Urinary bladder (tissue), 4 donors: ENCODE measurements around the gene ANKRD33. TPM values are rescaled to one million over a fixed set of nuclear protein-coding genes. Genes with fewer than 3 reads are reported as not detected.
A peak's percentile ranks its signal among the peaks of the same experiment; 100 is the strongest.

Experiments used
- DNase-seq: peaks from one replicate; pipeline ENCODE4 v3.0.0-alpha.2; 2015; ENCODE audit errors: extremely low spot score
- H3K27ac ChIP-seq: one replicate; pipeline ENCODE4 v1.5.1; 2013; ENCODE audit warnings: low read depth, mild to moderate bottlenecking, moderate library complexity
- H3K36me3 ChIP-seq: one replicate; pipeline ENCODE4 v1.6.1; 2013; ENCODE audit warnings: mild to moderate bottlenecking, moderate library complexity; ENCODE audit not compliant: insufficient read depth
- H3K4me1 ChIP-seq: one replicate; pipeline ENCODE4 v1.6.1; 2013; ENCODE audit warnings: mild to moderate bottlenecking, moderate library complexity; ENCODE audit not compliant: insufficient read depth
- H3K4me3 ChIP-seq: one replicate; pipeline ENCODE4 v1.5.1; 2013; ENCODE audit warnings: low read depth, low read length
- whole genome bisulfite sequencing: extraction: QIAGEN DNeasy Blood & Tissue Kit; methylation state at CpG from one replicate; pipeline ENCODE4 v1.1.7; 2013; 5-methylcytosine and 5-hydroxymethylcytosine counted together
- polyA plus RNA-seq: library from polyadenylated mRNA; stranded (reverse); fragments of 200-250 nt; gene quantifications from one replicate; pipeline ENCODE4 v1.2.3, GENCODE V29; 2013
- total RNA-seq: library from RNA; depleted of rRNA; stranded (reverse); fragments of >200 nt; gene quantifications from one replicate; pipeline ENCODE4 v1.2.3, GENCODE V29; 2014
- donor health status: healthy with polysubstance abuse.
- donor health status: healthy.

Gene ANKRD33
- total and polyA plus RNA-seq, 2 donors, result not detected

DNA sequence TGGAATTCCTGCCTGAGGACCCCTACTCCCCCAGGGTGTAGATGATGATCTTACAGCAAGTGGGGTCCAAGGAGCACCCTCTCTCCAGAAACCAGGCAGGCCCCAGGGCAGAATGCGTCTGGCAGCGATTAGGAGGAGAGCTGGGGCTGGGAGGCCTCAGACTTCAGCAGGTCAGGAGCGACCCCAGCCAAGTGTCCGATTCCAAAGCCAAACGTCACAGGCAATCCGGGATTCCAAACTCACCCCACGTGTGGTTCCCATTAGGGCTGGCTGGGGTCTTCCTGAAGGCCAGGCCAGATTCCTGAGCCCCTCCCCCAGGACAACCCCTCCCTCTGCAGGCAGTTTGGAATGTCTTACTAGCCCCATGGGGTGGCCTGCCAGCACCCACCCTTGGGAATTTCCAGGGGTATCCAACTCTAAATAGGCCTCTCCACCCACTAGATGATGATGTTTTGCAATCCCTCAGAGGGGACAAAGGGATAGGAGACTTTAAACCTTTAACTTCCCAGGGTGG, 22.1 kb upstream of the ANKRD33 start:
- Histone ChIP-seq H3K4me3 (no peak overlapping the region), H3K36me3 (no peaks in the 10 kb centered on the region), H3K27ac (no peak overlapping the region), H3K4me1 (no peaks in the 10 kb centered on the region)
- WGBS, result 86% methylated on average over 7 of the region's 7 CpGs
- no peak for DNase-seq

DNA sequence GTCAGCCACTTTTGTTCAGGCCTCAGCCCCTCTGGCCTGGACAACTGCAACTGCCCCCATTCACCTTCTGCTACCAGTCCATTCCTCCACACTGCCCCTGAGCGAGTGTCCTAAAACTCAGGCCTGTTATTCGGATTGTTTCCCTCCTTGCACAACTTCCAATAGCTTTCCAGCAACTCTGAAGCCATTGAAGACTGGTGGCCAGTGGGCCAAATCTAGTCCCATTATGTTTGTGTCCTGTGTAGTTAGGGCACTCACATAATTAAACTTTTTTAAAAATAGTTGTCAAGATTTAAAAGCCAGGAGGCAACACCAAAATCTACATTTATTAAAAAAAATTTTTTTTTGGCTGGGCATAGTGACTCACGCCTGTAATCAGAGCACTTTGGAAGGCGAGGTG, 21.6 kb upstream of the ANKRD33 start:
- DNase-seq, result no peak
- no peaks in the 10 kb centered on the region for H3K36me3 ChIP-seq
- no peak overlapping the region for H3K27ac ChIP-seq
- H3K4me3 ChIP-seq, result no peak overlapping the region
- WGBS, result 95% methylated on average over 4 of the region's 4 CpGs
- H3K4me1 ChIP-seq, result no peaks in the 10 kb centered on the region

DNA sequence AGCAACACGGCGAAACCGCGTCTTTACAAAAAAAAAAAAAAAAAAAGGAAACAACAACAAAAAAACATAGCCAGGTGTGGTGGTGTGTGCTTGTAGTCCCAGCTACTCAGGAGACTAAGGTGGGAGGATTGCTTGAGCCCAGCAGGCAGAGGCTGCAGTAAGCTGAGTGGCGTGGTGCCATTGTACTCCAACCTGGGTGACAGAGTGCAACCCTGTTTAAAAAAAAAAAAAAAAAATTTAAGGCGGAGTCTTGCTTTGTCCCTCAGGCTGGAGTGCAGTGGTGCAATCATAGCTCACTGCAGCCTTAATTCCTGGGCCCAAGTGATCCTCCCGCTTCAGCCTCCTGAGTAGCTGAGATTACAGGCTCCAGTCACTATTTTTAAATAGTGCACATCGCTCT, 21.1 kb upstream of the ANKRD33 start:
- Histone ChIP-seq H3K36me3 (no peaks in the 10 kb centered on the region), H3K27ac (no peak overlapping the region), H3K4me3 (no peak overlapping the region), H3K4me1 (no peaks in the 10 kb centered on the region)
- no peak for DNase-seq
- WGBS, result 96% methylated on average over 8 of the region's 8 CpGs

DNA sequence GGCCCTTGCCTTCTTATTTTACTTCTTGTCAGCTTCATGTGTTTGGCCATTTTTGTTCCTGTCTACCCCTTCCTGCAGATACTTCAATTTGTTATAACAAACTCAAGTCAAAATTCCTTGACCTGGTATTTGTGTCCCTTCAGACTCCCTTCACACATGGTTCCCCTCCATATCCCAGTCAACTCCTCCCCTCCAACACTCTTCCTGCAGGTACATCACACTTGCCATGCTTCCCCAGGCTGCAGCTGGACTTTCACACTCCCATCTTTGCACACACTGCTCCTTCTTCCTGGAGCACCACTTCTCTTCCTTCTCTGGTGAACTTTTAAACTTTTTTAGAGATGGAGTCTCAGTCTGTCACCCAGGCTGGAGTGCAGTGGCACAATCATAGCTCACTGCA, 20.5 kb upstream of the ANKRD33 start:
- no peaks in the 10 kb centered on the region for H3K4me1 ChIP-seq
- no peak for DNase-seq
- H3K36me3 ChIP-seq, result no peaks in the 10 kb centered on the region
- H3K27ac ChIP-seq, result no peak overlapping the region
- no peak overlapping the region for H3K4me3 ChIP-seq

DNA sequence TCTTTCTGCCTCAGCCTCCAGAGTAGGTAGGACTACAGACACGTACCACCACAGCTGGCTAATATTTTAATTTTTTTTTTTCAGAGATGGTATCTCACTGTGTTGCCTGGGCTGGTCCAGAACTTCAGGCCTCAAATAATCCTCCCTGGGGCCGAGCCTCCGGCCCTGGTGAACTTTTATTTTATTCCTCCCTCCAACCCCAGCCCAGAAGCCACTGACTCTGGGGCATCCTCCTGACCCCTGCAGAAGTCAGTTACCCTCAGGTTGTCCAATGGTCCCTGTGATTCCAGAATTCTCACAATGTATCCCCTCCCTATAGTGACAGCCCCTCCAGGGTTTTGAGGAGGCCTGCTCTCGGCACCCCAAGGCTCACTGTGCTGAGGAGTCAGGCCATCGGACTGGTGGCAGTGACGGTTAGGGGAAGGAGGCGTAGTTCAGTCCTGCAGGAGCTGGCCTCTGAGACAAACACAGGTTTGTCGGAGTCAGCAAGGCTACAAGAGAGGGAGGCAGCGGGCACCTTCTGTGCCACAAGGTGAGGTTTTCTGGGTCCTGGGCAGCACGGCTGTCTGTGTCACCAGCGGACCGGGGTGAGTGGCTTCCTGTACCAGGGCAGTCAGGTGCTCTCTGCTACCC, 20.0 kb upstream of the ANKRD33 start:
- WGBS, result 94% methylated on average over 12 of the region's 12 CpGs

DNA sequence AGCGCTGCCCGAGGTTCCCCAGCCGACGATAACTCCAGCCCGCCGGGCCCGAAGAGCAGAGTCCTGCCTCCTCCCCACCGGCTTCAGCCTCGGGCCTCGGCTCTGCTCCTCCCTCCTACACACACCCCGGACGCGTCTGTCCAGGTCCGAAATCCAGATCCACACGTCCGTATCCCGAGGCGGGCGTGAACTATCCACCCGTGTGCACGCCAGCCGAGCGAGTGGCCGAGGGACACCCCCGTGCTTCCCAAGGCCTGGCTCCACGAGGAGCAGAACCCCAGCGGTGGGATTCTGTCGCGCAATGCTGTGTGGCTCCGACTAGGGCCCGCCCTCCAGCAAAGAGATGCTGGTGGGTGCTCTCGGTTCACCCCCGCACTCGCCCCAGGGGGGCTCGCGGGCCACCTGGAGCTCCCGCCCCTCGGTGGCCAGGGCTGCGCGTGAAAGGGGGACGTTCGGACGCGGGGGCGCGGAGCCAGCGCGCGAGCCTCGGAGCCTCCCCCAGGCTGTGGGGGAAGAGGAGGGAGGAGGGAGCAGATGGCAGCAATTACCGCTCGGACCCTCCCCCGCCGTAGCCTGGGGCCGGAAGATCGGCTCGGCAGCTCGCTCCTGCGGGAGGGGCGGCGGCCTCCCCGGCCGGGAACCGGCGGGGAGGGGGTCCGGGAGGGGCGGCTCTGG, 18.9 kb upstream of the ANKRD33 start:
- Histone ChIP-seq H3K4me1 (no peaks in the 10 kb centered on the region), H3K27ac (no peak overlapping the region), H3K36me3 (no peaks in the 10 kb centered on the region), H3K4me3 (peak overlapping the region; percentile 21)
- DNase-seq, result no peak
- WGBS, result 5% methylated on average over 67 of the region's 67 CpGs

More for the DNA sequence above, 20.0 kb upstream of the ANKRD33 start:
- DNase-seq, result no peak
- Histone ChIP-seq H3K27ac (no peak overlapping the region), H3K4me1 (no peaks in the 10 kb centered on the region), H3K36me3 (no peaks in the 10 kb centered on the region), H3K4me3 (no peak overlapping the region)

DNA sequence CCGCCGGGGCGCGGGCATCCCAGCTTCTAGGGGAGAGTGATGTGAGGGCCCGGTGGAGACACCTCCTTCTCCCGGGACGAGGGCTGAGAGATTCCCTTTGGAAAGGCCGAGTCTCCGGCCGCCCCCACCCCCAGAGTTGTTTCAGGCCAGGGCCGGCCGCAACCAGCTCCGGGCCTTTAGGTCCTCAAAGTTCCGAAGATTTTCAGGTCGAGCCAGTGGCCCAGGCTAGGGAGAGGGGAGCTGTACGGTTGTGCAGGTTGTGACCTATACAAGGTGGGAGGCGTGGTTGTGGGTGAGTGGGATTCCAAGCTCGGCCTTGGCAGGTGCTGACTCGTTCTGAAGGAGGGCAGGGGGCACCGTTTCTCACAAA, 18.4 kb upstream of the ANKRD33 start:
- no peak overlapping the region for H3K27ac ChIP-seq
- DNase-seq, result no peak
- no peaks in the 10 kb centered on the region for H3K4me1 ChIP-seq
- WGBS, result 33% methylated on average over 20 of the region's 20 CpGs
- no peaks in the 10 kb centered on the region for H3K36me3 ChIP-seq
- H3K4me3 ChIP-seq, result no peak overlapping the region

DNA sequence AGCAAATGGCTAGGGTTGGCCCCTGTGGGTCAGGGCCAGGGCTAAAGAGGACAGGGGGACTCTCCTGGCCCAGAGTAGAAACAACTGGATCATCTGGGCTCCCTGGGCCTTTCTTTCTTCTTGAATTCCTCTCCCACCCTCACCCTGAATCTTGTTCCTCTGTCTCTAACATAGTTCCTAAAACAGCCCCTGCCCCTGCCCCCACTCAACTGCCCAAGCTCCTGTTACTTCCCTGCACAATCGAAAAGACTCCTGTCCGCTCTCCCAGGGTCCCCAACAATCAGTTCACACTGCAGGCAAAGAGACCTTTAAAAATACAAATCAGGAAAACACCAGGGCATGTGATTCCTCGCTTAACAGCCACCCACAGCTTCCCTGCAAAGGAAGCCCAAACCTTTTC, 18.0 kb upstream of the ANKRD33 start:
- Histone ChIP-seq H3K27ac (no peak overlapping the region), H3K4me1 (no peaks in the 10 kb centered on the region), H3K36me3 (no peaks in the 10 kb centered on the region), H3K4me3 (no peak overlapping the region)
- DNase-seq, result no peak
- 76% methylated on average over 3 of the region's 3 CpGs for WGBS

DNA sequence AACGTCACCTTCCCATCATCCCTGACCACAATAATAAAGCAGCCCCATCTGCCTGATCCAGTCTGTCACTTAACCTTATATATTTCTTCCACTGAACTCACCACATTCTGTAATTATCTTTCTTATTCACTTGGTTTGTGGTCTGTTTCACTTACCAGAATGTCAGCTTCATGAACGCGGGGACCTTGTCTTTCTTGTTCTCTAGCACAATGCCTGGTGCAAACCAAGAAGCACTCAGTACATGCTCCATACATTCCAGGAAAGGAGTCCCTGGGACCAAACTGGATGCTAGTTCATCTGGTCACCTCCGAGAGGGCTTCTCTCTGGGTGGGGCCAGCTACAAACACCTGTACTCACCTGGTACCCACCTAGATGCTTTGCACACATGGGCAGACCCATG, 17.4 kb upstream of the ANKRD33 start:
- DNase-seq, result no peak
- 74% methylated on average over 4 of the region's 4 CpGs for WGBS
- Histone ChIP-seq H3K36me3 (no peaks in the 10 kb centered on the region), H3K27ac (no peak overlapping the region), H3K4me3 (no peak overlapping the region), H3K4me1 (no peaks in the 10 kb centered on the region)

DNA sequence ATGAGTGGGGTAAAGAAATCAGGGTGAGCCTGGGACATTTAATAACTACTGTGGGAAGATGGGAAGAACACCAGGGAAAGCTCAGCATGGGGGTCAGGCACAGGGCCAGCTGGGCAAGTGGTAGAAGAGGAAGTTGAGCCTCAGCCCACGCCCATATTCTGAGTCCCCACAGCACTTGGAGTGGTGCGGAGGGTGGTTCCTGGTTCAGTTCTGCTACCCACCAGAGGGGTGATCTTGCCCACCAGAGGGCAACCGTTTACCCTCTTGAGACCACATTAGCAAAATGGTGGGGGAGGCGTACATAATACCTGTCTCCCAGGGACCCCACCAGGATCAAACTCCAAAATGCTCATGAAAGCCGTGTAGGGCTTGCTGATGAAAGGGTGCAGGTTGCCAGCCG, 16.8 kb upstream of the ANKRD33 start:
- WGBS, result 91% methylated on average over 6 of the region's 6 CpGs
- H3K27ac ChIP-seq, result no peak overlapping the region
- no peak for DNase-seq

DNA sequence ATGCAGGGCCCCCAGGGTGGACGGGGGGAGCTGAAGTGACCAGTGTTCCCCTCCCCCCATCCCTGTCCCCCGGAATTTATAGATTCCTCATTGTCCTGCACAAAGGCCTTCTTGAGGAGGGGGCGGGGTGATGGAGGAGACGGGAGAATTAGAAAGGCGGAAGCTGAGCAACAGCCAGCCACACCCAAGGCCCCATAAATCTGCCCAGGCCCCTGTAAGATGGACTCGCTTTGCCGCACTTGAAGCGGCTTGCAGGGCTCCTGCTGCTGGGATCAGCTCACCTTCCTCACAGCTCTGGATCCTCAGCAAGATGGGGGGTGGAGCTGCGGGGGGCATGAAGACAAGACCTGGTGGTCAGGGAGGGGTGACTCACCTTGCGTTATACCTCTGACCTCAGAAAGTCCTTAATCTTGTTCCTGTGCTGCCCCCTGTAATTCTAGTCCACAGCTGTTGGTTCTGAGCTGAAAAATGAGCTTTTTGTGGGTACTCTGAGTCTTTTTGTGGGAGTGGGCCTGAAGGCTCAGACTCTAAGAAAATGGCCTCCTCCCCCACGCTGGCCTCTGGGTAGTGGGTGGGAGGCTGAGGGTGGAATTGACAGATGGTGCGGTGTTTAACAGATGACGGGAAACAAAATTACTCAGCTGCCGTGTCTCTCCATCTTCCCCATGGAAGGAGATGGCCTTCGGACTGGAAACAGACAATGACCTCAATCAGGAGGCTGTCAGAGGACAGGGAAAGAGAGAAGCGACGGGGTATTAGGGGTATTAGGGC, 15.8 kb upstream of the ANKRD33 start:
- DNase-seq, result no peak
- Histone ChIP-seq H3K36me3 (no peaks in the 10 kb centered on the region), H3K4me1 (no peaks in the 10 kb centered on the region), H3K4me3 (no peak overlapping the region), H3K27ac (no peak overlapping the region)
- 77% methylated on average over 17 of the region's 17 CpGs for WGBS

More for the DNA sequence above, 16.8 kb upstream of the ANKRD33 start:
- Histone ChIP-seq H3K4me1 (no peaks in the 10 kb centered on the region), H3K4me3 (no peak overlapping the region), H3K36me3 (no peaks in the 10 kb centered on the region)

DNA sequence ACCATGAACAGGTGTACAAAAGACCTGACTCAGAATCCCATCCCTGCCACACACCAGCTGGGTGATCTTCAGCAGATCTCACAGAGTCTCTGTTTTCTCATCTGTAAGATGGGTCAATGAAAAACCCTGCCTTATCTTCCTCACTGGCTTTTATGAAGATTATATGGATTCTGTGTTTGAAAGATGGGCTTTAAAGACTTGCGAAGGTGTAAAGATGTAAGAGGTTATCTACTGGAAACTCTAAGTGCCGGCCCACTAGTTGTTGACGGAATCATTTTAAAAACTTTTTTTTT, 15.3 kb upstream of the ANKRD33 start:
- Histone ChIP-seq H3K4me1 (no peaks in the 10 kb centered on the region), H3K4me3 (no peak overlapping the region), H3K27ac (no peak overlapping the region), H3K36me3 (no peaks in the 10 kb centered on the region)
- whole genome bisulfite sequencing, result 94% methylated on average over 3 of the region's 3 CpGs
- no peak for DNase-seq

DNA sequence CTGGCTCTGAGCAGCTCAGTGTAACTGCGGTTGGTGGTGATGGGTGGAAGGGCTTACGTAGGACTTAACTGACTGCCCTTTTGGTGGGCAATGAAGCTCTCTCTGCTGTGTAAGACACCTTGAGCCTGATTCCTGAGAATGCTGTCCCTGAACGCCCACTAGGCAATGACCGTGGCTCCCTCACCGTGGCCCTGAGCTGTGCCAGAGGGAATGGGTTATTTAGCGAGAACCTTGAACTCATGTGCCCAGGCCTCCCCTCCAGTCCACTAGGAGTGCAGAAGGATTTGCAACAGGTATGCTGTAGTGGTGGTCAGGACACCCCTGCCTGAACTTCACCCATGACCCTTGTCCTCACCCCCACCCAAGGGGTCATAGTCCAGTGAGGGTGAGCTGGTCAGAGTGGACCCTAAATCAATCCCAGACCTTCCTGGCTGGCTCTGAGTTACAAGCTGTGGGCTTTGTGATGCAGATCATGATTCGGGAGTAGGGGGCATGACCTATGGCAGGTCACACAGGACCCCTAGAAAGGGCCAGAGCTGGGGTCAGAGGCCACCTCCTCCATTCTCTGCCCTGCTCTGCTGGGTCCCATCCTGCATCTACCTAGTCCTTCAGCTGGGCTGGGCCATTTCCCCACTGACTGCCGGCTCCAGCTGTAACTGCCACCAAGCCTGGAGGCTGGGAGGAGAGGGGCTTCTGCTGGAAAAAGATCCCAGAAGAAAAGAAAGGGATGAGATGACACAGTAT, 14.5 kb upstream of the ANKRD33 start:
- 76% methylated on average over 8 of the region's 8 CpGs for WGBS
- Histone ChIP-seq H3K4me1 (no peaks in the 10 kb centered on the region), H3K4me3 (no peak overlapping the region), H3K27ac (no peak overlapping the region), H3K36me3 (no peaks in the 10 kb centered on the region)
- no peak for DNase-seq
